HG03432 (cell line): Measurements from ENCODE around the gene FBXL7.

Source experiments
- ATAC-seq: cut with Tn5 transposase; IDR thresholded peaks from one replicate; pipeline ENCODE4 v1.9.1; 2021; ENCODE audit warnings: mild to moderate bottlenecking, moderate library complexity; ENCODE audit not compliant: unreplicated experiment

Gene FBXL7

DNA sequence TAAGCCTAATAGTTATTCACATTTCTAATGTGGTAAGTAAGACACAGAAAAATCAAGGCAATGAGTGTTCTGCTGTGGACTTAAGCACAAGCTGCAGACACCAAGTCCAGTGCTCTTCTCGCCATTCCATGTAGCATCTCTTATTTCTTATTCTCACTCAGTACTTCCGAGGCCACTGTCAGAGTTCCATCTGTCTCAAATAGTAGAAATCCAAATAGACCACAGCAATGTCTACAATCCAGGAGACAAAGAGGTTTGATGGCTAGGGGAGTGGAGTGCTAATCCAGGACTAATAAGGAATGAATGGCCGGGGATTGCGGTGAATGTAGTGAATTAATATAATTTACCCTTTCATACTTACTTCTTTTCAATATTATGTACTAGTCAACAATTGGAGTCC, 147.3 kb downstream of the FBXL7 start:
- ATAC-seq = no peak

DNA sequence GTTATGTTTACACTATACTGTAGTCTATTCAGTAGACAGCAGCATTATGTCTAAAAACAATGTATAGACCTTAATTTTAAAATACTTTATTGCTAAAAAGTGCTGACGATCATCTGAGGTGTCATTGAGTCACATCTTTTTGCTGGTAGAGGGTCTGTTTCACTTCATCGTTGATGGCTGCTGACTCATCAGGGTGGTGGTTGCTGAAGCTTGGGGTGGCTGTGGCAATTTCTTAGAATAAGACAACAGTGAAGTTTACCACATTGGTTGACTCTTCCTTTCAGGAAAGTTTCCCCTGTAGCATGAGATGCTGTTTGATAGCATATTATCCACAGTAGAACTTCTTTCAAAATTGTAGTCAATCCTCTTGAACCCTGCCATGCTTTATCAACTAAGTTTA, 150.3 kb downstream of the FBXL7 start:
- no peak for ATAC-seq

DNA sequence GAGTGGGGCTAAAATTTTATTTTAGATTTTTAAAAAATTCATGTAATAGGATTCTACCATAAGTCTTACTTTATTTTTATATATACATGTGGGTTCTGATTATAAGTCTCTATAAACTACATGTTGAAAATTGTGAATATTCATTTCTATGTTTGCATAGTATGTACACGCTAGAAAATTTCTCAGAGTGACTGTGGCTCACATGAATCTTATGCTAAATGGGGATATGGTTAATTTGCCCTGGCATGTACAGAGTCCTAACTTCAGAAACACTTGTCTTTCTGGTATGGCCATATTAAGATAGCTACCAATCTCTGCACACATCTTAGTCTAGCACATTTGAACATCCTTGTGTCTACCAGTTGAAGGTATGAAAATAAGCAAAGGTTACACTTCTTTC, 154.8 kb downstream of the FBXL7 start:
- ATAC-seq = no peak

DNA sequence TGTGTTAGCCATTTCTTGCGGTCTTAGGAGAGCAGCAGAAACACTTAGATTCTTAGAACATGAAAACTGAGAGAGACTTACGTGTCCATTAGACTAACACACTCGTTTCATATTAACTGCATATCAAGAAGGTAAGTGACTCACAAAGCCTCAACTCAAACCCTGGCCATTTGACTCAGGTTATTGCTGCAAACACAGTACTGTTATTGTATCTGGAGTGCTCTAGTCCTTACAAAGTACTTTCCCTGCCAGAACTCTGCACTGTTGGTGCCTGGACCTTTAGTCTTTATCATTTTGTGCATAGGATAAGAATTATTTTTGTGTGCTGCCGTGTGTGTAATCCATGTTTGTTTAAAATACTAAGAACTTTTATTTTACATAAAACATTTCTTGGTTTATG, 155.7 kb downstream of the FBXL7 start:
- no peak for ATAC-seq

DNA sequence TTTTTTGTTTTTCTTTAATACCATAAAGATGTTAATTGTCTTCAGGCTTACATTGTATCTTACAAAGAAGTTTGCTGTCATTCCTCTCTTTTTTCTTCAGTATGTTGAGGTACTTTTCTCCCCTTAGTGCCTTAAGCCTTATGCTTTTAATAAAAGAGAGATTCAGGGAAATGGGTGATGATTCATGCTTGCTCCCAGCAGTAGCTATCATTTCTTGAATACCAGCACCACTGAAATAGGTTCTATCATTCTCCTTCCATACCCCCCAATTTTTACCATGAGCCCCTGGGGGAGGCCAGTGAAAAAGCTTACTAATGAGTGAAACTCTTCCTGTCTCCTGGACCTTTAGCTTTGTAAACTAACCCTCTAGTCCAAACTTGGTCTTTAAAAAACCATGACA, 165.0 kb downstream of the FBXL7 start:
- ATAC-seq = no peak

DNA sequence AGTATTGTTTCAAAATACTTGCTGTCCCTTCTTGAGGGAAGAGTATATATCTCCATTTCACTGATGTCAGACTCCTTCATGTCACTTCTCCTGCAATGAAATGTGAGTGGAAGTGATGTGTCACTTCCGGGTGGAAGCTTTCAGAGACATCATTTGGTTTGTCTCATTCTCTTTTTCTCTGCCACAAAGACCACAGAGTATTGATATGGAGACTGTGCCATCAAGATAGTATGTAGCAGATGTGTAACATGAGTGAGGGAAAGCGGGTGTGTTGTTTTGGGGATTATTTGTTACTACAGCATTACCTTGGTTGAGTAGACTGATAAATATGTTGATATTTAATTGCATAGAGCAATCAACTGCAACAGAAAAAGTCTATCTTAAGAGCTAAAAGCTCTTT, 169.8 kb downstream of the FBXL7 start:
- ATAC-seq = no peak

DNA sequence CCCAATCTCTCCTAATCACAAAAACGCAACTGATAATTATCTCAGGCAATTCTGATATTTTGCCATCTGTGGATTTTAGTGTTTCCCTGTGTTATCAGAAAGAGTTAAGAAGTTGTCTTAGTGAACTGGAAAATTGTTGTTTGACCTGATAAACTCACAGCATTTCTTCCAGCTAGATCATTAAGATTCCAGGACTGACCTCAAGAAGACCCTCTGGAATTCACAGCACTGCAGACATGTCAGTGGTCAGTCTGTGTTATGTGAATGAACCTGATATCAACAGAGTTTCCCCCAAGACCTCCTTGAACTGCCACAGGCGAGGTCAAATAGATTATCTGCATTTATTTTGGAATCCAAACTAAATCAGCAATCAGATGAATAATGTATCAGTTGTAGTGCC, 174.7 kb downstream of the FBXL7 start:
- ATAC-seq = no peak

DNA sequence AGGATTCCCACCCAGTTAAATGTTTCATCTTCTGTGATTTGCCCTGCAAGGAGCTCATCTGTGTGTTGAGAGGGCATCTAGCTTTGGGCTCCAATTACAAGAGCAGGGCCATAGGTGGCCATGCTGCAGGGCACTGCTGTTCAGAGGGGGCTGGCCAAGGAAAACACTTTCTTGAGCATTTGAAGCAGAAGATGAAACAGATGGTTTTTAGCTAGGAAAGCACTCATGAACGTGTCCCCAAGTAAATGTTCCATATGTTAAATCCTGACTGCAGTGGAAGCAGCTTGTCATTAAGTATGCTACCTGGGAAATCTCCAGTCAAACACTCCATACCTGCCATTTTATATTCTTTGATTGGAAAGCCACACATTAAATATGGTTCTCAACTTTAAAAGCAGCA, 176.6 kb downstream of the FBXL7 start:
- no peak for ATAC-seq

DNA sequence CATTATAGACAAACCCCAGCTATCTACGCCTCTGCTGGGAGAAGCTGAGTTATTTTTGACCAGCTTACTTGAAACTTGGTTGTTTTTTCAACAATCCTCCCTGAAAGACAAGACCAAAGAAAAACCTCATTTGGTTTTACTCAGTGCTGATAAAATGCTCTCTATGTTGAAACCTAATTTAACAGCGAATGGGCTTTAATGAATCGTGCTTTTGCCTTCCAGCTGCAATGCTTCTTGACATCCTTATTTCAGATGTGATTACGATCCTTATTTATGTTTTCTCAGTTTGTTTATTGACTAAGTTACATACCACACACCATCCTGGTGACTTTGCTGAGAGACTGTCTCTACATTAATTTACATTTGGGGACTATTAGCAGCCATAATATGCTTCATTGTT, 179.2 kb downstream of the FBXL7 start:
- no peak for ATAC-seq

DNA sequence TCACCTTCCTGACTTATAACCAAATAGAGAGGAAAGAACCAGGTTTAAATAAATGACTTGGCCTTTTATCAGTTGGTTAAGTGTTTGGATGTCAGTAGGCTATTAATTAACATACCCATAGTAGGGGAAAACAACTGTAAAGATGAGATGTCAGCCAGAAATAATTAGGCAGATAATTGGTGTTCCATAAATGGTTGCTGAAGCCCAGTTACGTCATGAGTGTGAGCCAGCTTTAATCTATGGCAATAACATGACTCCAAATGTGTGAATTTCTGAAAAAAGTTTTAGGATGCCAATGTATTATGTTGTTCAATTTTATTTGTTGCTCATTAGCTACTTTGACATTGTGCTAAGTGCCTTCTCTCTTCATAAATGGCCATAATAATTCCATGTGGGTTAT, 180.5 kb downstream of the FBXL7 start:
- ATAC-seq = no peak

DNA sequence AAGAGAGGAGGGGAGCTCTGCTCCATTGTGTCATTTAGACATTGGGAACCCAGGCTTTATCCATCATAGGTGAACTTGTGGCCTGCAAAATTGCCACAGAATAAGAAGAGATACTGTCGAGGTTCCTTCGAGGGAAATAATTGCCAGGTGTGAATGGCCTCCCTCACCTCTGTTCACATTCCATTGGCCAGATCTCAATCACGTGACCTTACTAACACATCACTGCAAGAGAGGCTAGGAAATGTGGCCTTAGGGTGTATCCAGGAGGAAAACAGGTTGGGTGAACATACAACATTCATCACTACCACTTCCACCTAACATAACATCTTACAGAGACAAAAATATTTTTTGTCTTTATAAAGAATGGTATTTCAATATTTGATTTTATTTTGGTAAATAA, 182.1 kb downstream of the FBXL7 start:
- no peak for ATAC-seq

DNA sequence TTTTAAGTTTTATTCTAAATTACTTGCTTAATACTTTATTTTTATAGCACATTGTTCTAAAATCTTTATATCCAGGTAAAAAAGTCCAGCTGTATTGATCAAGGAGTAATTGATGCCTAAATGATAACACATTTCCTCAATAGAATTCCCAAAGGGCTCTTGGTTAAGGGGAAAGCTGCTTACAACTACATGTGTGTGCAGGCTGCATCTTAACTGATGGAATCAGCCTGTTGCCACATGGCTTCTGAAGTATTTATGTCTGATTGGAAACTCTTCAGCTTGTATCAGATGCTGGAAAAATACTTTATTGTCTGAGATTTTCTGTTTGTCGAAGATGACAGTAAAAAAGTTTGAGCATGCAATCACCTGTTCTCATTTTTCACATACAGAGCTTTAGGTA, 182.6 kb downstream of the FBXL7 start:
- ATAC-seq = no peak

DNA sequence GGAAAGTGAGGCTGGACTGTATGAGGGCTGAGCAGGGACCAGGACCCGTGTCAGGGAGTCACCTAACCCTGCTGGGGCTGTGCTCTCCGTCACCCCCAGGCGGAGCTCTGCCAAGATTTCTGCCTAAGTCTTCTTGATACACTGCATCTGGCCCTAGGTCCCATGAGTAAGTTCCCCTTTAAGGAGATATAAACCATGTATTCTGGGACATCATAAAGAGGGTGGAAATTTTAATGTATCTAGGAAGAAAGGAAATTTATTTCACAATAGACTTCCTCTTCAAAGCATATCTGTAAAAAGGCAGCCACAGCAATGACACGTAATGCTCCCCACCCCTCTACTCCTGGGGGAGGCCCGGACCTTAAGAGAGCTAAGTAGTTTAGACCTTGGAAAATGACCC, 183.4 kb downstream of the FBXL7 start:
- ATAC-seq = peak; percentile 43

DNA sequence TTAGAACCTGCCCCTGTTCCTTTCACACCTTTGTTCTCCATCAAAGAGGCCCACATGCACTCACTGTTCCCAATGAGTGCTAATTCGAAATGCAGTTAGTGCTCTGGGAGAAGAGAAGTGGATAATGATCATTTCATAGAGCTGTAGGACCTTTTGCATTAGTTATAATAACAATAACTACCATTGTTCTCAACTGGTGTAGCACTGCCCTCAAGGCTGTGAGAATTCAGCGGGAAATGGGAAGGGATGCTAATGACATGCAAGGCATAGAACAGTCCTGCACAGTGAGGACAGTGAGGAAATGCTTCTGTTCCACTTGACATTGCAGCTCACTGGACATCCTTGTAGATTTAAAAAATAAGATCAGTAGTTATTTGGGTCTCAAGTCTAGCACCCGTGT, 187.4 kb downstream of the FBXL7 start:
- no peak for ATAC-seq

DNA sequence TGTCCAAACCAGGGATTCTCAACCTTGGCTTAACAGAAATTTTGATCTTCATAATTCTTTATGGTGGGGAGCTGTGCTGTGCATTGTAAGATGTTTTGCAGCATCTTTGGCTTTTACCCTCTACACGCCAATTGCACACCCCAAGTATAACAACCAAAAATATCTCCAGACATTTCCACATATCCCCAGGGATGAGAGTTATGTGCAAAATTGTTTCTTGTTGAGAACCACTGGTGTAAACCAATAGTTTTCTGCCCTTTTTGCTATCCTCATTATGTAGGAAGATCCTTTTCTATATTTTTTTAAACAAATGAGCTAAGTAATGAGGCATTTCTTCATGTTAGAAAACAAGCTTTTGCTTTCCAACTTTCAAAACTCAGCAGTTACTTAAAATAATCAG, 189.9 kb downstream of the FBXL7 start:
- no peak for ATAC-seq

DNA sequence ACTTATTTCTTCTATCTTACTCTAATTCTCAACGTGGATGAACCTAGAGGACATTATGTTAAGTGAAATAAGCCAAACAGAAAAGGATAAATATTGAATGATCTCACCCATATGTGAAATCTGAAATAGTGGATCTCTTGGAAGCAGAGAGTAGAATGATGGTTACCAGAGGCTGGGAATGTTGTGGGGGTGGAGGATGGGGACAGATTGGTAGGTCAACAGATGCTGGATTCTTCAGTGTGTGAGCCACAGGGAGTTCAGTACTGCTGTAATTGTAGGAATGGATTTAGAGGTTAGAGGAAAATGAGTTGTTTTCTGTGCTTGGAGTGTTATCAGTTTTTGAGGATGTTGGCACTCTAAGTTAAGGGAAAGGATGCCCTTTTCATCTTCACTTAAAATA, 190.6 kb downstream of the FBXL7 start:
- ATAC-seq = no peak

DNA sequence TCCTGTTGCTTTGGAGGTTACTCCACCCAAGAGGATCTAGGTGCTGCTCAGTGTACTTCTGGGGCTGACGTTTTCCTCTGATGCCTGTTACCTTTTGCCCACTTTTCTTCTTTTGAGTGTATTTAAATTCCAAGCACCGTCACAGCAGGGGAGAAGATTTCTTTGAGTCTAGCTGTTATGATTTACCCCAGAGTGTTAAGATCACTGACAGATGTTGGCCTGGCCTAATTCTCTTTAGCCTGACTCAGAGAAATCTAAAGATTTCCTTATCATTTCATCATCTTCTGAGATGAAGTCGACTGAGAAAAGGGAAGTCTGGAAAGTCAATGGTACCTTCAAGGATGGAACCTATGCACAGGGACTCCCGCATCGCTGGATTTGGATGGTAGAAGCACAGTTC, 191.5 kb downstream of the FBXL7 start:
- no peak for ATAC-seq

DNA sequence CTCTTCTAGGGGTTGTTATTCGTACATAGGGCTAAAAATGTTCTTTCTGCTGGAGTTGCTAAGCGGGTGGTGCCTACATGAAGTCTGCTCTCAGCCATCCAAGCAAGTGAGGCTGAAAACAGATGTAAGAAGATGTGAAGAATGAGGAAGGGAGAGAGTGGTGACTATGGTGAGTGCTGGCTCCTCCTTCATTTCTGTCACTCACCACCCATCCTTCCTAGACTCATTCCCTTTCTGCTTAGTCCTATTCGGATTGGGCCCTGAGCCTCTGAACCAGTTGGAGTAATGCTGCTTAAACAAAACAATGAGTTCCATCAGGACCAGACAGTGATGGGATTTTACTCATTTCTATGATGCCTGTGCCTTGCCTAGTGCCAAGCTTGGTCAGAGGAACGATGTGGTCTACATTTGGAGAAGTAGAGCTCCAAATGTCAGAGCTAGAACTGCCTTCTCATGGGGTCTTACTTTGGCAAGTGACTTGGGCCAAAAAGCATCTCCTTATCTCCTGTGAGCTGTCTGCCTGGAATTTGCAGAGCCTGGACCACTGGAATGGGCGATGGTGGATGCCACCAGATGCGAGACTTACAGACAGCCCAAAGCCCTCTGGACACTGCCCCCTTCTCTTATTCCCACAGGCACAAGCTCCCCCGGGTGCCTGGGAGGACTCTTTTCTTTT, 192.9 kb downstream of the FBXL7 start:
- ATAC-seq = no peak

DNA sequence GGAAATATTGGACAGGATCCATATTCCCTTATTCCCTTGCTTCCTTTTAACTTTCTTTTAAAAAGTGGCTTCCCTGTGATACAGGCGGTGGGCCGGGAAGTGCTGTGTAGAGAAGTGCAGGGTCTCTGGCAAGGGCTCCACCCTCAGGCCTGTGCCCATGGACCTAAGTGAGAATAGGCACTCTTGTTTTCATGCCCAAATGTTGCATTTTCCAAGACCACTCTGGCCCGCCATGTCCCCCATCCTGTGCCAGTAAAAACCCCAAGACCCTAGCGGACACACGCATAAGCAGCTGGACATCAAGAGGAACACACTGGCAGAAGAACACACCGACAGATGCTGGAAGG, 193.4 kb downstream of the FBXL7 start:
- ATAC-seq = no peak

DNA sequence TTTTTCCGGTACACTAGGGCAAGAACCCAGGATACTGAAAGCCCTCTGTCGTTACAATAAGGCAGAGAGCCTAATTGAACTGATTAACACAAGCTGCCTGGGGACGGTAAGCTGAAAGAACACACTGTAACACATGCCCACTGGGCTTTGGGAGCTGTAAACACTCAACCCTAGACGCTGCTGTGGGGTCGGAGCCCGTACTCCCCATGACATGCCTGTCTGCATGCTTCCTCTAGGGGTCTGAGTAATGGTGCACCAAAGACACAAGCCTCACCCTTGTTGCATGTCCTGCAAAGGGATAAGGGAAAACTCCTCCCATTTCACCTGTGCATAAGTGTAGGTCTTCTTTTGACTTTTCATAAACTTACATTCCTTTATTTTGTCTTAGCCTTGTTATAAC, 194.0 kb downstream of the FBXL7 start:
- no peak for ATAC-seq

DNA sequence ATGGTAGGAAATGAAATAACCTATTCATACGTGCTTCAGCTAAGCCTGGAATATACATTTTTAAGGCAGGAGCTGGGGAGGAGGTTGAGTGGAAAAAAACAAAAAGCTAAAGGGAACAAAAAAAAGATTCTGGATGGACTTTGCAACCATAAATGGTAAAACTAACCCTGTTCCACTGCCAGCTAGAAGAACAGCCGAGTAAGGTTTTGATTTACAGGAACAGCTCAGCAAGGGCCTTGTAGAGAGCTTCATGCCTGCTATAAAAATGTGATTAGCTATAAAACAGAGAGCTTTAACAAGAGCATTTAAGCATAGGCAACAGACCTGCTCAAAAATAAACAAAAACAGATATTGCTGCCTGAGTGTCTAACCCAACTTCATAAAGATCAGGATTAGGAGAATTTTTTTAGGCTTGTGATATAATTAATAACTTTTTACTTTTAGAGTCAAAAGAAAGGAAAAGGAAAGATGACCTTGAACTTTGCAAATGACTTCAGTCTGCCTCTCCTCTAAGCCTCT, 194.8 kb downstream of the FBXL7 start:
- ATAC-seq = no peak

DNA sequence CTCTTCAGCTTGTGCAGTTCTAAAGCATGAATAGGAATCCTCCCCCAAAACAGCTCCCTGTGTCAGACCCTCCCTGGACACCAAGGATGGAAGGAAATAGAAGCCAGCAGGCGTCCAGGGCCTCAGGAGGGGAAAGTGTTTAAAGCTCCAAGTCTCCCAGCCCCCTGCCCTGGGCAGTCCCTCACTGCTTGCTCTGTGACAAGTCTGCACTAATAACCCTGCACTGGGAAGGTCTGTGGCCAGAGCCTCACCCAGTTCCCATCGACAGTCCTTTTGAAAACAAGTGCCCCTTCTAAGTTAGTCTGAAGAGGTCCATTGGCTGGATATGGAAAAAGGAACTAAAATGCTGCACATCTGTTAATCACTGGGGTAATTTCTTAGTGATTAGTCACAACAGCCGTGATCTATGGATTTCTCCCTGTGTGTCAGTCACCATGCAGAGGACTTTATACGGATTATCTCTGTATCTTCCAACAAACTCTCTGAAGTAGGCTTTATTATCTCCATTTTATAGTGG, 195.3 kb downstream of the FBXL7 start:
- no peak for ATAC-seq

DNA sequence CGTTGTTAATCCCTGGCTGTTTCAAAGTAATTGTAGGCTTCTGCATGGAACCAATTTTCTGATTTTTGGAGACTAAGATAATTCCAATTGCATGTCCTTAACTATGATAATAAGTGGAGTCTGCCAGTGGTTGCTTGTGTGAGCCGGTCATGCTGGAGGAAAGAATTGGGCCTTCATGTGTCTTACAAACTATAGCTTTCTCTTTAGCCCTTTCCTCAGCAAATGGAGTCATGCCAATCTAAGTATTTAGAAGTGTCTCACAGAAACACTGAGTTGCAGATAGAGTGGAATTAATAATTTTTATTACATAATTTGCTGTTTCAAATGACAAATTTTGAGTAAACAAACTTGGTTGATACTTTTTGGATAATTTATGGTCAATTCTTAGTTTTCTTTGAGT, 200.4 kb downstream of the FBXL7 start:
- ATAC-seq = no peak
